Right lobe of liver (tissue), 4 donors: ENCODE data around the gene IKZF5.

Source experiments
- CTCF ChIP-seq, 4 donors: fragments of 200-600 bp in 3 of 4; fragments of 450-650 bp in 1 of 4; IDR thresholded peaks; one replicate each; pipeline versions ENCODE4 v1.5.1 to v1.8.0; 2016 to 2022; ENCODE audit warnings: antibody characterized with exemption in 4 of 4, mild to moderate bottlenecking in 2 of 4
- POLR2A ChIP-seq: fragments of 450-650 bp; IDR thresholded peaks from one replicate; pipeline ENCODE4 v1.6.1; 2017; ENCODE audit warnings: antibody characterized with exemption, mild to moderate bottlenecking
- donor health status: DM: no; HTN: no; CAD: no.
- donor health status: DM: no; HTN: no; CAD: no.
- donor health status: DM: no; HTN: yes; CAD: no.

GRCh38 chr10:122984708-122985107 lies 23.9 kb downstream of the IKZF5 start:
- TF ChIP-seq CTCF (IDR thresholded peaks at IDR 0.05) (no peak), POLR2A (no peak)
